ENCODE measurements around the gene SCAPER. TPM values are rescaled to one million over a fixed set of nuclear protein-coding genes. Genes with fewer than 3 reads are reported as not detected.

SCAPER gene
- total RNA-seq, 2 experiments from 2014 or later, result 10.4 to 22.3 TPM

DNA sequence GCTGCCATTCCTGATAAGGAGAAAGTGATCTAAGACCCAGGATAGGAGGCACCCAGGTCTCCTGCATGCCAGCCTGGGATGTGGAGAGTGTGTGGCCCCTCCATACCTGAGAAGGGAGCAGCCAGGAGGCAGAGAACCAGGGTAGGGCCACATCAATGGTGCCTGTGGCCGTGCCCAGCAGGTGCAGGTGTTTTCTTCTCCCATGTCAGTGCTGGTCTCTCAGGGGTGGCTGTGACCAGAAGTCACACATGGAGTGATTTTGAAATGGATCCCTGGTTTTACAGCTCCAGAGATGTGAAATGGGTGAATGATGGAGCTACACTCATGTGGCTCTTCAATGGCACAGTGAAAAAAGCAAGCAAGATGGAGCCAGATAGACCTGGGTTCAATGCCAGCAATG, 571.8 kb downstream of the SCAPER start:
- POLR2A ChIA-PET, result no interaction called here
- intact Hi-C loops (cut with micrococcal nuclease; ENCODE audit: unreplicated experiment), result loop anchor here (5.0 kb wide), 1 partner anchor 96 kb away; no protein-coding TSS in a partner anchor

GRCh38 chr15:76332796-76333195, 572.3 kb downstream of the SCAPER start:
- Histone ChIP-seq H2AFZ (ENCODE audit: low read length) (no peak overlapping the region), H3K9me2 (ENCODE audit: insufficient read depth, low read length) (no peaks in the 10 kb centered on the region), H3K9me3 (ENCODE audit: low read length) (no peaks in the 10 kb centered on the region), H3K79me2 (ENCODE audit: insufficient read depth, low read depth, low read length) (peaks cover 10% of the 10 kb centered on the region; the same call in 1 of the 2 replicates), H3K4me1 (ENCODE audit: insufficient read depth, low read length, poor library complexity, severe bottlenecking) (peaks cover 18% of the 10 kb centered on the region), H3K4me2 (ENCODE audit: low read length) (no peak overlapping the region), H4K20me1 (ENCODE audit: insufficient read depth, low read length) (no peaks in the 10 kb centered on the region), H3K27ac (ENCODE audit: low read depth, low read length, poor library complexity, severe bottlenecking) (no peak overlapping the region), H3K4me3 (ENCODE audit: low read depth, low read length, poor library complexity, severe bottlenecking) (no peak overlapping the region), H3K36me3 (ENCODE audit: insufficient read depth, low read length) (no peaks in the 10 kb centered on the region)
- BruUV-seq (replicated peaks), result no TSS peak
- intact Hi-C loops (cut with micrococcal nuclease; ENCODE audit: unreplicated experiment), result loop anchor here (5.0 kb wide), 1 partner anchor 95 kb away; no protein-coding TSS in a partner anchor
- DNase-seq (ENCODE audit: low spot score), result no peak
- ChIA-PET POLR2A (no interaction called here), CTCF (ENCODE audit: unreplicated experiment) (no interaction called here)
- TF ChIP-seq EZH2phosphoT487 (IDR thresholded peaks at IDR 0.05; ENCODE audit: borderline replicate concordance, low read depth, low read length) (no peak), CTCF (conservative IDR thresholded peaks at IDR 0.05; ENCODE audit: low read length) (no peak)

More for the DNA sequence above, 571.8 kb downstream of the SCAPER start:
- CTCF ChIA-PET (ENCODE audit: unreplicated experiment), result no interaction called here
- Histone ChIP-seq H3K9me3 (ENCODE audit: low read length) (no peaks in the 10 kb centered on the region), H3K4me1 (ENCODE audit: insufficient read depth, low read length, poor library complexity, severe bottlenecking) (peaks cover 22% of the 10 kb centered on the region), H2AFZ (ENCODE audit: low read length) (no peak overlapping the region), H4K20me1 (ENCODE audit: insufficient read depth, low read length) (no peaks in the 10 kb centered on the region), H3K9me2 (ENCODE audit: insufficient read depth, low read length) (no peaks in the 10 kb centered on the region), H3K27ac (ENCODE audit: low read depth, low read length, poor library complexity, severe bottlenecking) (no peak overlapping the region), H3K36me3 (ENCODE audit: insufficient read depth, low read length) (no peaks in the 10 kb centered on the region), H3K4me2 (ENCODE audit: low read length) (no peak overlapping the region), H3K4me3 (ENCODE audit: low read depth, low read length, poor library complexity, severe bottlenecking) (no peak overlapping the region), H3K79me2 (ENCODE audit: insufficient read depth, low read depth, low read length) (peaks cover 10% of the 10 kb centered on the region; the same call in 1 of the 2 replicates)
- DNase-seq (ENCODE audit: low spot score), result no peak
- TF ChIP-seq EZH2phosphoT487 (IDR thresholded peaks at IDR 0.05; ENCODE audit: borderline replicate concordance, low read depth, low read length), result no peak
- no peak for TF ChIP-seq CTCF (conservative IDR thresholded peaks at IDR 0.05; ENCODE audit: low read length)
- no TSS peak for BruUV-seq (replicated peaks)

- H2AFZ ChIP-seq (ENCODE audit: low read length), result no peak overlapping the region
- H4K20me1 ChIP-seq (ENCODE audit: insufficient read depth, low read length), result no peaks in the 10 kb centered on the region
- no peaks in the 10 kb centered on the region for H3K9me2 ChIP-seq (ENCODE audit: insufficient read depth, low read length)
- H3K79me2 ChIP-seq (ENCODE audit: insufficient read depth, low read depth, low read length), result no peaks in the 10 kb centered on the region
- no peak for DNase-seq (ENCODE audit: low spot score)
- intact Hi-C loops (cut with micrococcal nuclease; ENCODE audit: unreplicated experiment), result loop anchor here (5.0 kb wide), 1 partner anchor 93 kb away; no protein-coding TSS in a partner anchor
- no peaks in the 10 kb centered on the region for H3K9me3 ChIP-seq (ENCODE audit: low read length)
- no peak overlapping the region for H3K4me2 ChIP-seq (ENCODE audit: low read length)
- H3K27ac ChIP-seq (ENCODE audit: low read depth, low read length, poor library complexity, severe bottlenecking), result no peak overlapping the region
- TF ChIP-seq CTCF (conservative IDR thresholded peaks at IDR 0.05; ENCODE audit: low read length), result peak; percentile 49
- no peak for TF ChIP-seq EZH2phosphoT487 (IDR thresholded peaks at IDR 0.05; ENCODE audit: borderline replicate concordance, low read depth, low read length)
- no peak overlapping the region for H3K4me3 ChIP-seq (ENCODE audit: low read depth, low read length, poor library complexity, severe bottlenecking)
- H3K36me3 ChIP-seq (ENCODE audit: insufficient read depth, low read length), result no peaks in the 10 kb centered on the region
- POLR2A ChIA-PET, result no interaction called here
- peaks cover 7% of the 10 kb centered on the region for H3K4me1 ChIP-seq (ENCODE audit: insufficient read depth, low read length, poor library complexity, severe bottlenecking)
- CTCF ChIA-PET (ENCODE audit: unreplicated experiment), result interaction anchor here (0.6 kb wide), 1 partner anchor 538 kb away, joined by 4 read pairs; no protein-coding TSS in a partner anchor
- no TSS peak for BruUV-seq (replicated peaks)
Measured at GRCh38 chr15:76330080-76330680, 575.0 kb downstream of the SCAPER start.

All from OCI-LY7 (cell line).